Hepatocyte (in vitro differentiated cells): ENCODE measurements around the gene METRNL.
"Not testable (repeated sequence)": the region's sequence is repeated elsewhere in the genome, so short reads cannot be mapped to it uniquely, and the experiment has no call there.

Experiments used
- CTCF ChIP-seq: fragments of 200-600 bp; sonication (generic); IDR thresholded peaks from 2 replicates; pipeline ENCODE4 v1.5.1; 2016; ENCODE audit warnings: antibody characterized with exemption, mild to moderate bottlenecking; ENCODE audit not compliant: poor library complexity
- EZH2 ChIP-seq: fragments of 200-600 bp; sonication (generic); IDR thresholded peaks from 2 replicates; pipeline ENCODE4 v1.6.1; 2016; ENCODE audit warnings: antibody characterized with exemption, mild to moderate bottlenecking, borderline replicate concordance
- EZH2phosphoT487 ChIP-seq: fragments of 200-600 bp; sonication (generic); IDR thresholded peaks from one replicate; pipeline ENCODE4 v1.6.1; 2018; ENCODE audit warnings: antibody characterized with exemption, mild to moderate bottlenecking, low read depth, moderate library complexity; ENCODE audit not compliant: unreplicated experiment, severe bottlenecking

DNA sequence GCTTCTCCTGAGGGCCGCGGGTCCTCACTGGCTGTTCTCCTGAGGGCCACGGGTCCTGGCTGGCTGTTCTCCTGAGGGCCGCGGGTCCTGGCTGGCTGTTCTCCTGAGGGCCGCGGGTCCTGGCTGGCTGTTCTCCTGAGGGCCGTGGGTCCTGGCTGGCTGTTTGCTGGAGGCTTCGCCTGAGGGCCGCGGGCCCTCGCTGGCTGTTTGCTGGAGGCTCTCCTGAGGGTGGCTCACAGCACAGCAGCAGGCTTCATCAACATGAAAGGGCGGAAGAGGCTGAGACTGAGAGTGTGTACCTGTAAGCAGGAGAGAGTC is 60.8 kb downstream of the METRNL start:
- not testable (repeated sequence) for TF ChIP-seq CTCF, EZH2phosphoT487, EZH2
